GM23338 (cell line): Measurements from ENCODE around the gene GALNT14. TPM values are rescaled to one million over a fixed set of nuclear protein-coding genes. Genes with fewer than 3 reads are reported as not detected.

ENCODE experiments used
- ATAC-seq: fragments of 200-7000 bp; cut with Tn5 transposase; 3 replicates; pipeline ENCODE4 v1.9.1; 2020
- DNase-seq: peaks from one replicate; pipeline ENCODE4 v3.0.0-alpha.2; 2015; ENCODE audit warnings: low spot score
- H2AFZ ChIP-seq: fragments of 200-600 bp; sonication (generic); 2 replicates; pipeline ENCODE4 v1.8.0; 2016; ENCODE audit warnings: antibody characterized with exemption, mild to moderate bottlenecking, moderate library complexity
- H3F3A ChIP-seq: fragments of 200-600 bp; sonication (generic); replicated peaks from 2 replicates; pipeline ENCODE4 v1.8.0; 2017; ENCODE audit warnings: antibody characterized with exemption, mixed run types, low read depth
- H3K27ac ChIP-seq: fragments of 200-600 bp; sonication (generic); 2 replicates; pipeline ENCODE4 v1.6.1; 2016; ENCODE audit warnings: low read depth
- H3K27me3 ChIP-seq: fragments of 200-600 bp; sonication (generic); 2 replicates; pipeline ENCODE4 v1.8.0; 2016; ENCODE audit warnings: mild to moderate bottlenecking, mixed run types, moderate library complexity; ENCODE audit not compliant: insufficient read depth
- H3K36me3 ChIP-seq: fragments of 200-600 bp; sonication (generic); 2 replicates; pipeline ENCODE4 v1.8.0; 2016; ENCODE audit warnings: mild to moderate bottlenecking; ENCODE audit not compliant: insufficient read depth
- H3K4me1 ChIP-seq: fragments of 200-600 bp; sonication (generic); 2 replicates; pipeline ENCODE4 v1.8.0; 2016; ENCODE audit warnings: mild to moderate bottlenecking, moderate library complexity; ENCODE audit not compliant: insufficient read depth
- H3K4me2 ChIP-seq: fragments of 200-600 bp; sonication (generic); 2 replicates; pipeline ENCODE4 v1.7.1; 2017; ENCODE audit warnings: mixed run types
- H3K4me3 ChIP-seq: fragments of 200-600 bp; sonication (generic); 2 replicates; pipeline ENCODE4 v1.6.1; 2016; ENCODE audit warnings: mixed run types
- H3K79me2 ChIP-seq: fragments of 200-600 bp; sonication (generic); replicated peaks from 2 replicates; pipeline ENCODE4 v1.8.0; 2017; ENCODE audit warnings: mild to moderate bottlenecking; ENCODE audit not compliant: insufficient read depth
- H3K9me2 ChIP-seq: fragments of 200-600 bp; sonication (generic); 2 replicates; pipeline ENCODE4 v1.8.0; 2017; ENCODE audit not compliant: insufficient read depth
- H4K20me1 ChIP-seq: fragments of 200-600 bp; sonication (generic); replicated peaks from 2 replicates; pipeline ENCODE4 v1.8.0; 2017; ENCODE audit warnings: mild to moderate bottlenecking; ENCODE audit not compliant: insufficient read depth
- H3K27ac Mint-ChIP-seq: 2 replicates; pipeline ENCODE4 v1.8.0; 2020; ENCODE audit warnings: inconsistent platforms, mild to moderate bottlenecking, moderate library complexity, mixed read lengths
- H3K27me3 Mint-ChIP-seq: 3 replicates; pipeline ENCODE4 v1.8.0; 2022; ENCODE audit warnings: low read depth, mild to moderate bottlenecking, moderate library complexity, mixed read lengths, inconsistent platforms; ENCODE audit not compliant: insufficient read depth, poor library complexity
- H3K36me3 Mint-ChIP-seq: 3 replicates; pipeline ENCODE4 v1.8.0; 2021; ENCODE audit warnings: low read depth, mild to moderate bottlenecking, inconsistent platforms, moderate library complexity, mixed read lengths
- H3K4me1 Mint-ChIP-seq: 3 replicates; pipeline ENCODE4 v1.8.0; 2020; ENCODE audit warnings: mild to moderate bottlenecking, inconsistent platforms, mixed read lengths
- H3K4me3 Mint-ChIP-seq: 3 replicates; pipeline ENCODE4 v1.8.0; 2021; ENCODE audit warnings: moderate library complexity, mild to moderate bottlenecking, inconsistent platforms, mixed read lengths
- H3K9me3 Mint-ChIP-seq: 3 replicates; pipeline ENCODE4 v1.8.0; 2020; ENCODE audit warnings: moderate library complexity, mild to moderate bottlenecking, inconsistent platforms, mixed read lengths
- CREB1 ChIP-seq: fragments of 250-450 bp; sonication (Bioruptor Pico); IDR thresholded peaks from 2 replicates; pipeline ENCODE4 v1.5.0; 2020; ENCODE audit warnings: low read depth, mild to moderate bottlenecking, moderate library complexity
- EZH2 ChIP-seq: fragments of 200-600 bp; sonication (generic); IDR thresholded peaks from one replicate; pipeline ENCODE4 v1.8.0; 2017; ENCODE audit warnings: antibody characterized with exemption, mild to moderate bottlenecking, low read depth; ENCODE audit not compliant: unreplicated experiment
- EZH2phosphoT487 ChIP-seq: fragments of 200-600 bp; sonication (generic); IDR thresholded peaks from one replicate; pipeline ENCODE4 v1.8.1; 2018; ENCODE audit warnings: antibody characterized with exemption; ENCODE audit not compliant: unreplicated experiment
- NANOG ChIP-seq: IDR thresholded peaks from 2 replicates; pipeline ENCODE4 v1.6.1; 2016; ENCODE audit warnings: antibody characterized with exemption, borderline replicate concordance
- STAT1 ChIP-seq: IDR thresholded peaks from one replicate; pipeline ENCODE4 v1.6.1; 2016; ENCODE audit warnings: antibody characterized with exemption; ENCODE audit not compliant: unreplicated experiment
- ZNF114 ChIP-seq: fragments of 250-450 bp; sonication (Bioruptor Pico); IDR thresholded peaks from 2 replicates; pipeline ENCODE4 v1.5.0; 2020; ENCODE audit warnings: mild to moderate bottlenecking, moderate library complexity
- ZNF331 ChIP-seq: fragments of 250-450 bp; sonication (Bioruptor Pico); IDR thresholded peaks from 2 replicates; pipeline ENCODE4 v1.5.0; 2020; ENCODE audit warnings: low read depth, mild to moderate bottlenecking, moderate library complexity
- polyA plus RNA-seq: library from polyadenylated mRNA; unstranded; fragments of >200 nt; fragmentation: Nextera tagmentation; extraction: Ambion mirVana; gene quantifications from 2 replicates; pipeline ENCODE4 v1.2.1, GENCODE V29; 2016
- total RNA-seq: library from RNA; depleted of rRNA; stranded (reverse); fragments of >200 nt; shearing (Covaris generic); gene quantifications from 2 replicates; pipeline ENCODE4 v1.2.3, GENCODE V29; 2014
- TF ChIP-seq, protein P1 (sequence below), 2 experiments: fragments of 200-600 bp in 1 of 2; sonication (generic) in 1 of 2; conservative IDR thresholded peaks; 2 replicates each; pipeline versions ENCODE4 v1.5.1 to v1.6.1; 2016 to 2017; ENCODE audit warnings: antibody characterized with exemption in 2 of 2, low read depth in 2 of 2, mild to moderate bottlenecking in 2 of 2, moderate library complexity in 1 of 2
- TF ChIP-seq, protein P2 (sequence below): IDR thresholded peaks from one replicate; pipeline ENCODE4 v1.6.1; 2018; ENCODE audit warnings: antibody characterized with exemption; ENCODE audit not compliant: unreplicated experiment
- TF ChIP-seq, protein P3 (sequence below): fragments of 250-450 bp; sonication (Bioruptor Pico); IDR thresholded peaks from 2 replicates; pipeline ENCODE4 v1.5.0; 2020; ENCODE audit warnings: mild to moderate bottlenecking, moderate library complexity

GALNT14 gene
- total and polyA plus RNA-seq, 2 experiments from 2014 or later = 5.4 to 7.7 TPM

DNA sequence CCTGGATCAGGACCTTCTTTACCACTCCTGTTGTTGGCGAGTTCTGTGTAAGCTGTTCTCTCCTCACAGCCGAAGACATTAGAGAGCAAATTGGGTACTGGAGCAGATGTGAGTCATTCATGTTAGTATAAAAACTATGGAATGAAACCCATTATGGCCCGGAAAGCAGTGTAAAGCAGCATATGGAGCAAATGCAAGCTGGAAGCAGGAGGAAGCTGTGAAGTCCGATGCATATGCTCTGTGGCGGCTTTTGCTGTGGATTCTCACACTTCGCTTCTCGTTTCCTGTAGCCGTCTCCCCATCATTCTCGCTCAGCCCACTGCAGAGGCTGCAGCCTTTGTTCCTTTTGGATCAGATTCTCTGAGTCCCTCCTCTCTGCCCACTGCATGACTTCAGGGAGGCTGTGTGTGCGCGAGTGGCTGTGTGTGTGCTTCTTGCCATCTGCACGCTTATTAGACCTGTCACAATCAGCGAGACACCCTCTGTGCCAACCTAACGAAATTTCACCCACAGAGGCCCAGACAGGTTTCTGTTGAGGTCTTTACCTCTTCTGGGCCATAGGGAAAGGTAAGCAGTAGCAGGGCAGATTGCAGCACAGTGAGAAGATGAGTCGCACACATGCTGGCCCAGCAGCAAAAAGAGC is 3.3 kb upstream of the GALNT14 start:
- Histone ChIP-seq H3K27me3 (peaks cover 53% of the 10 kb centered on the region), H4K20me1 (no peaks in the 10 kb centered on the region), H3K9me2 (no peaks in the 10 kb centered on the region), H3F3A (no peaks in the 10 kb centered on the region), H3K36me3 (no peaks in the 10 kb centered on the region), H3K4me2 (no peak overlapping the region), H3K79me2 (no peaks in the 10 kb centered on the region), H3K27ac (no peak overlapping the region), H3K4me3 (no peak overlapping the region), H2AFZ (no peak overlapping the region), H3K4me1 (peaks cover 7% of the 10 kb centered on the region; the same call in 1 of the 2 replicates)
- Mint-ChIP-seq H3K9me3 (no peaks in the 10 kb centered on the region; the same call in 2 of the 3 replicates), H3K36me3 (no peaks in the 10 kb centered on the region), H3K4me3 (no peak overlapping the region), H3K27ac (no peak overlapping the region), H3K4me1 (peaks cover 21% of the 10 kb centered on the region; the same call in 2 of the 3 replicates), H3K27me3 (peaks cover 27% of the 10 kb centered on the region)
- DNase-seq (no peak), ATAC-seq (no peak)
- no peak for TF ChIP-seq ZNF114
- no peak for TF ChIP-seq ZNF331 (CRISPR knock-in tag)

DNA sequence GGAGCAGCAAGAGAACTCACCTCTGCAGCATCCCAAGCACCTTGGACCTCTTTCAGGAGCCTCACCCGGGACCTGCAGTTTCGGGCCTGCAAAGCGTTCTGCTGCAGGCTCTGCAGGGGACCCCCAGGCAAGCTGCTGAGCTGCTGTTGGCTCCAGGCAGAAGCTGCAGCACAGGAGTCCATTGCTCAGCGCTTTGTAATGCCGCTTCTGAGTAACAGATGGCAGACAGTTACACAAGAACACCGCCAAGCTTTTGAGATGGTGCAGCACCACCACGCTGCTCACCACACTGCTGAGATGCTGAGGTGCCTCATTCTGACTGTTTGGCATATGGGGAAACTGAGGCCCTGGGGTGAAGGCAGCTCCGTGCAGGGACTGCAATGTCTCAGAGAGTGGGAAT is 1.9 kb upstream of the GALNT14 start:
- Histone ChIP-seq H4K20me1 (no peaks in the 10 kb centered on the region), H3K4me2 (no peak overlapping the region), H3K27me3 (peaks cover 67% of the 10 kb centered on the region), H3K79me2 (peaks cover 3% of the 10 kb centered on the region; the same call in 1 of the 2 replicates), H3K9me2 (no peaks in the 10 kb centered on the region), H3K36me3 (no peaks in the 10 kb centered on the region), H3K27ac (no peak overlapping the region), H2AFZ (no peak overlapping the region), H3K4me1 (peaks cover 10% of the 10 kb centered on the region; the same call in 1 of the 2 replicates), H3K4me3 (no peak overlapping the region), H3F3A (no peaks in the 10 kb centered on the region)
- Mint-ChIP-seq H3K4me1 (peaks cover 33% of the 10 kb centered on the region), H3K27ac (no peak overlapping the region), H3K27me3 (peaks cover 39% of the 10 kb centered on the region), H3K4me3 (no peak overlapping the region), H3K9me3 (no peaks in the 10 kb centered on the region; the same call in 2 of the 3 replicates), H3K36me3 (no peaks in the 10 kb centered on the region)
- ATAC-seq = no peak
- DNase-seq = no peak
- TF ChIP-seq EZH2 (no peak), EZH2phosphoT487 (no peak), NANOG (no peak), STAT1 (no peak), ZNF331 (CRISPR knock-in tag) (no peak), CREB1 (no peak)
- TF ChIP-seq, protein P1, sequence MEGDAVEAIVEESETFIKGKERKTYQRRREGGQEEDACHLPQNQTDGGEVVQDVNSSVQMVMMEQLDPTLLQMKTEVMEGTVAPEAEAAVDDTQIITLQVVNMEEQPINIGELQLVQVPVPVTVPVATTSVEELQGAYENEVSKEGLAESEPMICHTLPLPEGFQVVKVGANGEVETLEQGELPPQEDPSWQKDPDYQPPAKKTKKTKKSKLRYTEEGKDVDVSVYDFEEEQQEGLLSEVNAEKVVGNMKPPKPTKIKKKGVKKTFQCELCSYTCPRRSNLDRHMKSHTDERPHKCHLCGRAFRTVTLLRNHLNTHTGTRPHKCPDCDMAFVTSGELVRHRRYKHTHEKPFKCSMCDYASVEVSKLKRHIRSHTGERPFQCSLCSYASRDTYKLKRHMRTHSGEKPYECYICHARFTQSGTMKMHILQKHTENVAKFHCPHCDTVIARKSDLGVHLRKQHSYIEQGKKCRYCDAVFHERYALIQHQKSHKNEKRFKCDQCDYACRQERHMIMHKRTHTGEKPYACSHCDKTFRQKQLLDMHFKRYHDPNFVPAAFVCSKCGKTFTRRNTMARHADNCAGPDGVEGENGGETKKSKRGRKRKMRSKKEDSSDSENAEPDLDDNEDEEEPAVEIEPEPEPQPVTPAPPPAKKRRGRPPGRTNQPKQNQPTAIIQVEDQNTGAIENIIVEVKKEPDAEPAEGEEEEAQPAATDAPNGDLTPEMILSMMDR (conservative IDR thresholded peaks at IDR 0.05; ENCODE audit: low read depth in 2 of 2) = no peak
- TF ChIP-seq, protein P2, sequence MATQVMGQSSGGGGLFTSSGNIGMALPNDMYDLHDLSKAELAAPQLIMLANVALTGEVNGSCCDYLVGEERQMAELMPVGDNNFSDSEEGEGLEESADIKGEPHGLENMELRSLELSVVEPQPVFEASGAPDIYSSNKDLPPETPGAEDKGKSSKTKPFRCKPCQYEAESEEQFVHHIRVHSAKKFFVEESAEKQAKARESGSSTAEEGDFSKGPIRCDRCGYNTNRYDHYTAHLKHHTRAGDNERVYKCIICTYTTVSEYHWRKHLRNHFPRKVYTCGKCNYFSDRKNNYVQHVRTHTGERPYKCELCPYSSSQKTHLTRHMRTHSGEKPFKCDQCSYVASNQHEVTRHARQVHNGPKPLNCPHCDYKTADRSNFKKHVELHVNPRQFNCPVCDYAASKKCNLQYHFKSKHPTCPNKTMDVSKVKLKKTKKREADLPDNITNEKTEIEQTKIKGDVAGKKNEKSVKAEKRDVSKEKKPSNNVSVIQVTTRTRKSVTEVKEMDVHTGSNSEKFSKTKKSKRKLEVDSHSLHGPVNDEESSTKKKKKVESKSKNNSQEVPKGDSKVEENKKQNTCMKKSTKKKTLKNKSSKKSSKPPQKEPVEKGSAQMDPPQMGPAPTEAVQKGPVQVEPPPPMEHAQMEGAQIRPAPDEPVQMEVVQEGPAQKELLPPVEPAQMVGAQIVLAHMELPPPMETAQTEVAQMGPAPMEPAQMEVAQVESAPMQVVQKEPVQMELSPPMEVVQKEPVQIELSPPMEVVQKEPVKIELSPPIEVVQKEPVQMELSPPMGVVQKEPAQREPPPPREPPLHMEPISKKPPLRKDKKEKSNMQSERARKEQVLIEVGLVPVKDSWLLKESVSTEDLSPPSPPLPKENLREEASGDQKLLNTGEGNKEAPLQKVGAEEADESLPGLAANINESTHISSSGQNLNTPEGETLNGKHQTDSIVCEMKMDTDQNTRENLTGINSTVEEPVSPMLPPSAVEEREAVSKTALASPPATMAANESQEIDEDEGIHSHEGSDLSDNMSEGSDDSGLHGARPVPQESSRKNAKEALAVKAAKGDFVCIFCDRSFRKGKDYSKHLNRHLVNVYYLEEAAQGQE = no peak
- TF ChIP-seq, protein P3, sequence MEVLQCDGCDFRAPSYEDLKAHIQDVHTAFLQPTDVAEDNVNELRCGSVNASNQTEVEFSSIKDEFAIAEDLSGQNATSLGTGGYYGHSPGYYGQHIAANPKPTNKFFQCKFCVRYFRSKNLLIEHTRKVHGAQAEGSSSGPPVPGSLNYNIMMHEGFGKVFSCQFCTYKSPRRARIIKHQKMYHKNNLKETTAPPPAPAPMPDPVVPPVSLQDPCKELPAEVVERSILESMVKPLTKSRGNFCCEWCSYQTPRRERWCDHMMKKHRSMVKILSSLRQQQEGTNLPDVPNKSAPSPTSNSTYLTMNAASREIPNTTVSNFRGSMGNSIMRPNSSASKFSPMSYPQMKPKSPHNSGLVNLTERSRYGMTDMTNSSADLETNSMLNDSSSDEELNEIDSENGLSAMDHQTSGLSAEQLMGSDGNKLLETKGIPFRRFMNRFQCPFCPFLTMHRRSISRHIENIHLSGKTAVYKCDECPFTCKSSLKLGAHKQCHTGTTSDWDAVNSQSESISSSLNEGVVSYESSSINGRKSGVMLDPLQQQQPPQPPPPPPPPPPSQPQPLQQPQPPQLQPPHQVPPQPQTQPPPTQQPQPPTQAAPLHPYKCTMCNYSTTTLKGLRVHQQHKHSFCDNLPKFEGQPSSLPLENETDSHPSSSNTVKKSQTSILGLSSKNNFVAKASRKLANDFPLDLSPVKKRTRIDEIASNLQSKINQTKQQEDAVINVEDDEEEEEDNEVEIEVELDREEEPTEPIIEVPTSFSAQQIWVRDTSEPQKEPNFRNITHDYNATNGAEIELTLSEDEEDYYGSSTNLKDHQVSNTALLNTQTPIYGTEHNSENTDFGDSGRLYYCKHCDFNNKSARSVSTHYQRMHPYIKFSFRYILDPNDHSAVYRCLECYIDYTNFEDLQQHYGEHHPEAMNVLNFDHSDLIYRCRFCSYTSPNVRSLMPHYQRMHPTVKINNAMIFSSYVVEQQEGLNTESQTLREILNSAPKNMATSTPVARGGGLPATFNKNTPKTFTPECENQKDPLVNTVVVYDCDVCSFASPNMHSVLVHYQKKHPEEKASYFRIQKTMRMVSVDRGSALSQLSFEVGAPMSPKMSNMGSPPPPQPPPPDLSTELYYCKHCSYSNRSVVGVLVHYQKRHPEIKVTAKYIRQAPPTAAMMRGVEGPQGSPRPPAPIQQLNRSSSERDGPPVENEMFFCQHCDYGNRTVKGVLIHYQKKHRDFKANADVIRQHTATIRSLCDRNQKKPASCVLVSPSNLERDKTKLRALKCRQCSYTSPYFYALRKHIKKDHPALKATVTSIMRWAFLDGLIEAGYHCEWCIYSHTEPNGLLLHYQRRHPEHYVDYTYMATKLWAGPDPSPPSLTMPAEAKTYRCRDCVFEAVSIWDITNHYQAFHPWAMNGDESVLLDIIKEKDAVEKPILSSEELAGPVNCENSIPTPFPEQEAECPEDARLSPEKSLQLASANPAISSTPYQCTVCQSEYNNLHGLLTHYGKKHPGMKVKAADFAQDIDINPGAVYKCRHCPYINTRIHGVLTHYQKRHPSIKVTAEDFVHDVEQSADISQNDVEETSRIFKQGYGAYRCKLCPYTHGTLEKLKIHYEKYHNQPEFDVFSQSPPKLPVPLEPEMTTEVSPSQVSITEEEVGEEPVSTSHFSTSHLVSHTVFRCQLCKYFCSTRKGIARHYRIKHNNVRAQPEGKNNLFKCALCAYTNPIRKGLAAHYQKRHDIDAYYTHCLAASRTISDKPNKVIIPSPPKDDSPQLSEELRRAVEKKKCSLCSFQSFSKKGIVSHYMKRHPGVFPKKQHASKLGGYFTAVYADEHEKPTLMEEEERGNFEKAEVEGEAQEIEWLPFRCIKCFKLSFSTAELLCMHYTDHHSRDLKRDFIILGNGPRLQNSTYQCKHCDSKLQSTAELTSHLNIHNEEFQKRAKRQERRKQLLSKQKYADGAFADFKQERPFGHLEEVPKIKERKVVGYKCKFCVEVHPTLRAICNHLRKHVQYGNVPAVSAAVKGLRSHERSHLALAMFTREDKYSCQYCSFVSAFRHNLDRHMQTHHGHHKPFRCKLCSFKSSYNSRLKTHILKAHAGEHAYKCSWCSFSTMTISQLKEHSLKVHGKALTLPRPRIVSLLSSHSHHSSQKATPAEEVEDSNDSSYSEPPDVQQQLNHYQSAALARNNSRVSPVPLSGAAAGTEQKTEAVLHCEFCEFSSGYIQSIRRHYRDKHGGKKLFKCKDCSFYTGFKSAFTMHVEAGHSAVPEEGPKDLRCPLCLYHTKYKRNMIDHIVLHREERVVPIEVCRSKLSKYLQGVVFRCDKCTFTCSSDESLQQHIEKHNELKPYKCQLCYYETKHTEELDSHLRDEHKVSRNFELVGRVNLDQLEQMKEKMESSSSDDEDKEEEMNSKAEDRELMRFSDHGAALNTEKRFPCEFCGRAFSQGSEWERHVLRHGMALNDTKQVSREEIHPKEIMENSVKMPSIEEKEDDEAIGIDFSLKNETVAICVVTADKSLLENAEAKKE (CRISPR knock-in tag) = no peak
